Epithelial cell of proximal tubule (primary cell): ENCODE data around the gene SLC4A11. TPM values are rescaled to one million over a fixed set of nuclear protein-coding genes. Genes with fewer than 3 reads are reported as not detected.

Experiments used
- DNase-seq: peaks from one replicate; pipeline ENCODE4 v3.0.0-alpha.2; 2011; ENCODE audit warnings: low read depth
- H3K4me3 ChIP-seq: 2 replicates; pipeline ENCODE4 v1.5.1; 2011; ENCODE audit warnings: low read depth, mild to moderate bottlenecking, low read length
- CTCF ChIP-seq: conservative IDR thresholded peaks from 2 replicates; pipeline ENCODE4 v1.5.1; 2012; ENCODE audit warnings: low read depth, mild to moderate bottlenecking, low read length
- total RNA-seq: library from RNA; depleted of rRNA; stranded (reverse); fragments of >200 nt; gene quantifications from 2 replicates; pipeline ENCODE4 v1.2.3, GENCODE V29; 2015

Gene SLC4A11
- total RNA-seq, 1 donor from 2014 or later = 3.6 TPM

- peak; percentile 36 for TF ChIP-seq CTCF
- DNase-seq = no peak
- H3K4me3 ChIP-seq = no peak overlapping the region
These were observed 37.7 kb upstream of the SLC4A11 start for GRCh38 chr20:3276680-3277015.

DNA sequence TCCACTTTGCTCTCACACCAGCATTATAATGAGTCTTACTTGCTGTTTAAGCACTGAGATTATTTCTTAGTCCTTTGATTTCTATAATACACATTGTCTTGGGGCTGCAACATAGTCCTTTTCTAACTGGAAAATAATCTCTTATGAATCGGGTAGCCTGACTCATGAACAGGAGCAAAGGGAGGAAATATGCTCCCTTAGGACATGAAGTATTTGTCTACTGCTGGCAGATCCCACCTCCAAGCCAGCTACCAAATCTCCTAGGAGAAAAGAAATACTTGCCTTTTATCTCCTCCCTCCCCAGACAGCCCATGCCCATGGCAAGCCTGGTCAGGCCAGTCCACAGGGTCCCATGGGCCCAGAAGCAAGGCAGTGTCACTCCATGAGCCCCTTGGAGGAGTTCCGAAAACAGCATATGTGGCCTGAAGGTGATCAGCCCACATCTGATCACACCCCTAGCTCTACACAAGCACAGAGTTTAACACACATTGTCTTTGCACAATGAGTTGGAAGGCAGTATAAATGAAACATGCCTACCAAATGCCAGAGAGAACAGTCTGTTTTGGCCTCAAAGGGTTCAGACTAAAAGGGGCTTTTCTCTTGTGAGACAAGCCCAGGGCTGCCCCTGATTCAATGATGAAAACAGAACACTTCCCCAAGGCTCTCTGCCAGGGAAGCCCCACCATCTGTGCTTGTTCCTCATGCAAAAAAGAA lies 37.1 kb upstream of the SLC4A11 start:
- TF ChIP-seq CTCF = no peak
- no peak overlapping the region for H3K4me3 ChIP-seq
- DNase-seq = no peak

- H3K4me3 ChIP-seq = no peak overlapping the region
- no peak for TF ChIP-seq CTCF
- DNase-seq = no peak
These were observed 36.3 kb upstream of the SLC4A11 start for GRCh38 chr20:3275064-3275935.

DNA sequence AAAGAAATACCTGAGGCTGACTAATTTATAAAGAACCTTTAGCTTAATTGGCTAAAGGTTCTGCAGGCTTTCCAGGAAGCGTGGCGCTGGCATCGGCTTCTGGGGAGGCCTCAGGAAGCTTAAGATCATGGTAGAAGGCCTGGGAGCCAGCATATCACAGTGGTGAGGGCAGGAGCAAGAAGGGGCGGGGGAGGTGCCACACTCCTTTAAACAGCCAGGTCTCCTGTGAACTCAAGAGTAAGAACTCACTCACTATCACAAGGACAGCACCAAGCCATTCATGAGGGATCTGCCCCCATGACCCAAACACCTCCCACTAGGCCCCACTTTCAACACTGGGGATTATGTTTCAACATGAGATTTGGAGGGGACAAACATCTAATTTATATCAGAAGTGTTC lies 34.4 kb upstream of the SLC4A11 start:
- DNase-seq = no peak
- no peak for TF ChIP-seq CTCF
- H3K4me3 ChIP-seq = no peak overlapping the region

GRCh38 chr20:3270051-3270450 lies 31.1 kb upstream of the SLC4A11 start:
- no peak overlapping the region for H3K4me3 ChIP-seq
- no peak for TF ChIP-seq CTCF
- DNase-seq = no peak

GRCh38 chr20:3262566-3262965 lies 23.6 kb upstream of the SLC4A11 start:
- H3K4me3 ChIP-seq = no peak overlapping the region
- TF ChIP-seq CTCF = no peak
- no peak for DNase-seq
